Stimulated activated CD8-positive, alpha-beta memory T cell treated with anti-CD3 and anti-CD28 coated beads, Interleukin-4, amount 100 ng/mL, for 24 hours (primary cell): ENCODE data around the gene BMP8A.
"Not testable (repeated sequence)": the region's sequence is repeated elsewhere in the genome, so short reads cannot be mapped to it uniquely, and the experiment has no call there.

Experiments used
- DNase-seq: peaks from one replicate; pipeline ENCODE4 v3.0.0-alpha.2; 2020; ENCODE audit warnings: low read depth

Gene BMP8A

DNA sequence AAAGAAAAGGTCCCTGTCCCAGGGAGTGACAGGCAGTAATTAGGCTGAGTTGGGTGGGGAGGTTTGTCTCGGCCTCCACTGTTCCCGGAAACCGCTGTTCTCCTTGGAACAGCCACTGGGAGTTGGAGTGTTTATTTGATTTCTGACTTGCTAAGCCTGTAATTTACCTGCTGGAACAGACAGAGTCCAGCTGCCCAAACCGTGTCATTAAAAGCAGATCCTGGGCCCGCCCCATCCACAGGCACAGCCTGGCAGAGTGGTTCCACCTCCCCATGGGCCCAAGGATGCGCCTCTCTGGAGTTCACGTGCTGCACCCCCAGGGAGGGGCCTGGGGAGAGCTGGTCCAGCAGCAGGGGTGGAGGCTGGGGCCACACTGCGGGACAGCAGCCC, 35.7 kb downstream of the BMP8A start:
- DNase-seq: not testable (repeated sequence)

GRCh38 chr1:39528082-39528481, 36.6 kb downstream of the BMP8A start:
- DNase-seq: no peak

DNA sequence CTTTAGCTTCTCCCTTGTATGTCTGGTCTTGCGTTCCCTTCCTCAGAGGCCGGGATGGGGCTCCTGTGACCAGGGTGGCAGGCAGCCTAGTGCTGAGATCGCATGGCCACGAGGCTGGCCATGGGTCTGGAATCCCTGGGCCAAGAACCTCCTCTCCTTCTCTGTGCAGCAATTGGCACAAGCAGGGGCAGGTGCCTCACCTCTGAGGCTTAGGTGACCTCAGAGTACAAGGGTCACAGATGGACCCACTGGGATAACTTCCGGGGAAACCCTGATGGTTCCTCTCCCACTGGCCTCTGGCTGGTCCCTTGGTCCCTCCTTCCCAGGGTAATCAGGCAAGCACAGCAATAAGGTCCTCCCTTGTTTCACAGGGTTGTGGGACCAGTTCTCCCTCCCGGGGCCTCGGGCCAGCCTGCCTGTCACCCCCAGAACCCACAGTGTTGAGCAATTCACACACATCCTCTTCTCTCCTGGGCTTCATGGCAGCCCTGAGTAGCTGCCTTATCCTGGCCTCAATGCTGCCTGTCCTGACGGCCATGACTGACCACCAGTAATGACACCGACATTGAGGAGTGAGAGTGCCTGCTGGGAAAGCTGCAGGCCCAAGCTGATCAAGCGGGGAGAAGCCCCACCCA, 38.6 kb downstream of the BMP8A start:
- no peak for DNase-seq

DNA sequence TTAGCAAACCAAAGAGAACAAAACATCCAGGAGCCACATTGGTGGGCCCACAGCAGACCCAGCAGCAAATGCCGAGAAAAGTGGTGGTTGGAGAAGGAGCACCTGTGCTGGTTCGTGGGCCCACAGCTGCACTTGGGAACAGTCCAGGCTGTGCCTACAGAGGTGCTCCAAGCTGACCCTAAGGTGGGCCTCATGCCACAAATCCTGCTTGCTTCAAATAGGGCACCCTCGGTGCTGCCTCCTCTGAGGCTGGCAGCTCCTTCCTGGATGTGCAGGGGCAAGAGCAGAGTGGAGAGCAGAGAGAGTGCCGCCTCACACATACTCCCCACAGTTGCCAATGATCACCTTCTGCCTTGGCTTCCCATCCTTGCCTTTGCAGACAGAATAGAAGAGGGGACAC, 40.1 kb downstream of the BMP8A start:
- DNase-seq: no peak

DNA sequence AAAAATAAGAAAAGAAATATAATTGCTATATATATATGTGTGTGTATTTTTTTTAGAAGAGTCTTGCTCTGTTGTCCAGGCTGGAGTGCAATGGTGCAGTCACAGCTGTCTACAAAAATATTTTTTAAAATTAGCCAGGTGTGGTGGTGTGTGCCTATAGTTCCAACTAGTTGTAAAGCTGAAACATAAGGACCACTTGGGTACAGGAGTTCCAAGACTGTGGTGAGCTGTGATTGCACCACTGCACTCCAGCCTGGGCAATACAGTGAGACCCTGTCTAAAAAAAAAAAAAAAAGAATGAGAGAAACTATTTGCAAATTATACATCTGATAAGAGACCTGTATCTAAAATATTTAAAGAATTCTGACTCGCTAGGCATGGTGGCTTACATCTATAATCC, 42.0 kb downstream of the BMP8A start:
- no peak for DNase-seq

- no peak for DNase-seq
These were observed 47.3 kb downstream of the BMP8A start for GRCh38 chr1:39538531-39539251.

GRCh38 chr1:39539252-39539790, 47.9 kb downstream of the BMP8A start:
- DNase-seq: peak; percentile 22

- DNase-seq: no peak
These were observed 49.1 kb downstream of the BMP8A start for GRCh38 chr1:39540504-39541031.

DNA sequence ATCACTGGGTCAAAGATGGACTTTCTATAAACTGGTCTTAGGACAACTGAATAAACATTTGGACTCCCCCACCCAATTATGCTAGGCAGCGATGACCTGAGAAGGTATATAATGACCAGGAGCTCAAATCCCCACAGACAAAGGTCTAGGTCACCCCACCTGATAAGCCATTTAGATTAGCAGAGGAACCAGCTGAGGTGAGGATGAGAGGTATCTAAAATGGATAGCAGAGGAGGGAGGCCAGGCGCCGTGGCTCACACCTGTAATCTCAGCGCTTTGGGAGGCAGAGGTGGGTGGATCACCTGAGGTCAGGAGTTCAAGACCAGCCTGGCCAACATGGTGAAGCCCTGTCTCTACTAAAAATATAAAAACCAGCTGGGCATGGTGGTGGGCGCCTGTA, 51.5 kb downstream of the BMP8A start:
- DNase-seq: no peak

DNA sequence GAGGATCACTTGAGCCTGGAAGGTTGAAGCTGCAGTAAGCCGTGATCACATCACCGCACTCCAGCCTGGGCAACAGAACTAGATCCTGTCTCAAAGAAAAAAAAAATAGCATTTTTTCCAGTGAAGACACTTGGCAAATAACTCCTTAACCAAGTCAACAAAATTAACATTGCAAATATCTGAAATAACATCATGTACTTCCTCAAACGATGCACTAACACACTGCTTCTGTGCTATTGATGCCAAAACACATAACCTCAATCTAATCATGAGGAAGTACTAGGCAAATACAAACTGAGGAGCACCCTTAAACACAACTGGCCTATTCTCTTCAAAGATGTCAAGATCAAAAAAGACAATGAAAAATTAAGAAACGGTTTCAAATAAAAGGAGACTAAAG, 52.9 kb downstream of the BMP8A start:
- no peak for DNase-seq

DNA sequence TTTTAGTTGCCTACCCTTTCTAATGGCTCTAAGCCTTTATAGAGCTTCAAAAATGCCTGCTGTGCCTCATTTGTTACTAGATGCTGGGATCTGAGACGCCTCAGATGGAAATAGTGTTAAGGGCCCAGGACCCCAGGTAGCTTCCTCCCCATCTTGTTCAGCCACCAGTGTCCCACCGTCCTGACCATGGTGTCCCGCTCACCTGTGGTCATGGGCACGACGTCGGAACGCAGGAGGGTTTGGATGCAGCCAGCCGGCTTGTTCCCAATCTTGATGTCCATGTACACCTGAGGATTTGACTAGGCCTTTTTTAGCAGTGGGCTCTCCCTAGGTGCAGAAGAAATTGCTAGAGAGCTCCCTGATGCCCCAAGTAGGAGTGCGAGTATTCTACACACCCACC, 54.1 kb downstream of the BMP8A start:
- no peak for DNase-seq

GRCh38 chr1:39554277-39554676, 62.8 kb downstream of the BMP8A start:
- no peak for DNase-seq

DNA sequence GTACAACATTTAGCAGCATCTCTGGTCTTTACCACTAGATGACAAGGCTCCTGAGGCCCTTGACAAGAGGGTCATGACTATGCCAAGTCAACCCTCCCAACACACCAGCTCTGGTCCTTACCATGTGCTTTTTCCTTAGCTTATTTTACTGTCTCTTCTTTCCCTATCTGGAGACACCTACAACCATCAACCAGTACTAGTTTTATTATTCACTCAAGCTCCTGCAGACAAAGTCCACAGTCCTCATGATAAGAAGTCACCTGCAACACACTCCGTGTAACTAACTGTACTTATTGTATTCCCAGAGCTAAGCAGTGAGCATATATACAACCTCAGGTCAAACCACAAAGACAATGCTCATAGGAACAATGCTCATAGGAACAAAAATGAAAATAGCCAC, 69.8 kb downstream of the BMP8A start:
- DNase-seq: no peak

- no peak for DNase-seq
These were observed 71.5 kb downstream of the BMP8A start for GRCh38 chr1:39562886-39563285.

DNA sequence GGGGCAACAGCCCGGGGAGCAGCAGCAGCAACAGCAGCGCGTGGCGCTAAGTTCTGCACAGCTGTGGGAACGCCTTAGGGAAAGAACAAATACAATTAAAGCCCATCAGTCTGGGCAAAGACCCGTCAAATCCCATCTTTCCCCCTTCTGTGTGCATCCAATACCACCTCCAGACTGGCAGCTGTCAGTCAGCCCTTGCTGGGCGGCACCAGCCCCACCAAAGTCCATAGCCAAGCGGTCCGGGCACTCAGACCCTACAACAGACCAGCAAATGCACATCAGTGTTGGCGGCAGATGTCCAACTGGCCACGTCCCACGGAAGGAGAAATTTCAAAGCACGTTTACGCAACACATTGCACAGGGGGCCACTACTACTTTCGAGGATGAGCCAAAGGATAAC, 72.2 kb downstream of the BMP8A start:
- DNase-seq: no peak

DNA sequence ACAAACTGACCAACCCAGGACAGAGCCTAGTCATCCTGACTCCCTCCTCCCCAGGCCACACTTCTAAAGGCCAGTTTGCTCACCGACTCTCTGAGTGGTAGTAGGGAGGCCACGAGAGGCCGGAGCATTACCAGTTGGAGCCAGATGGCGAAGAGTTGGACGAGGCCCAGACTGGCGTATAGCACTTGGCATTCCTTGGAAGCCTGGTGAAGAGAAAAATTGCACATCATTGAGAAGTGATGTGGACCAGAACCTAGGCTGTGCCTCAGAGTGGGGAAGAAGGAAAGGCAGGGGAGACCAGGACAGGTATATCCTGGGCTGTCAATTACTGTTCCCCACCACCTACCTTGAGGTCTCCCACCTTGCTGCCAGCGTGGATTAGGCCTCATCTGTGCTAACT, 72.9 kb downstream of the BMP8A start:
- no peak for DNase-seq

- DNase-seq: no peak
These were observed 73.5 kb downstream of the BMP8A start for GRCh38 chr1:39564941-39565340.

DNA sequence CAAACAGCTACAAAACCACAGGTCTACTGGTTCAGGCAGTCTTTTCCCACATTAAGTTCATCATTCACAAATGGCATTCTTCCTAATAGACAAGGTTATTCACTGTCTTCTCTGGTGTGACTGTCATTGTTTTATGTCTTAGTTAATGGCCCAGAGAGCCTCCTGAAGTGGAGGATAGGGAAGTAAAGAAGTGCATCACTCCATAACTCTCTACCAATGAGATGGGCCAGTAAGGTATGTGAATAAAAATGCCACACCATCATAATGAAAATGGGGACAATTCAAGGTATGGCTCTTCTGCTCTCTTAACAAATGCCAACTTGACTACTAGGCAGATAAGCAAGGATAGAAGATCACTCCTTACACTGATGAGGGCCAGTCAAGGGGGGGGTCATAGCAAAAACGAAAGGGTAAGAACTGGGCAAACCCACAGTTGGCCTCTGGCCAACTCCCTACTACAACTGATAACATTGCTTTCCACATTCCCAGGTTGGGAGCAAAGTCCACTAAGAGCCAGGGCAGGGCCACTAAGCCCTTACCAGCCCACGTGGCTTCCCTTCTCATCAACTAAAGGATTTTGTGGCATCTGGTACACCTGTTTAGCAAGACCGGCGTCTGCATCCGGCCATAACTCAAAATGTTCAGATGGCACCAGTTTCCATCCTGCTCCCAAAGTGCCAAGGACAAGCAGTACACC, 75.2 kb downstream of the BMP8A start:
- no peak for DNase-seq

DNA sequence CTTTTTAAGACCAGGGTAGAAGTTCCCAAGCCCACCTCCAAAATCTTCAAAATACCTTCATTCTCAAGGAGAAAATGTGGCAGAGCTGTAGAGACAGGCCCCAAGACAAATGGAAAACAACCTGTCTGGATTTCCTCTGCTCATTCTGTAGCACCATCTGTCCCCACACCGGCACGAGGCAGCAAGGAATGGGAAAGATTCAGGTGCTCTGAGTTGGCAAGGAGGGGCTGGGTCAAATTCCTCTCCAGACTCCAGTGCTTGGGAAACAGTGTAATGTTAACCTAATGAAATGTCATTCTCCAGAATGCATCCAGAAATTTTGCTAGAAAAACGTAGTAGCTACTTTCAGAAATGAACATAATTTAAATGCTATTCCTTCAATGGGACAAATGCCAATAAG, 75.9 kb downstream of the BMP8A start:
- no peak for DNase-seq

DNA sequence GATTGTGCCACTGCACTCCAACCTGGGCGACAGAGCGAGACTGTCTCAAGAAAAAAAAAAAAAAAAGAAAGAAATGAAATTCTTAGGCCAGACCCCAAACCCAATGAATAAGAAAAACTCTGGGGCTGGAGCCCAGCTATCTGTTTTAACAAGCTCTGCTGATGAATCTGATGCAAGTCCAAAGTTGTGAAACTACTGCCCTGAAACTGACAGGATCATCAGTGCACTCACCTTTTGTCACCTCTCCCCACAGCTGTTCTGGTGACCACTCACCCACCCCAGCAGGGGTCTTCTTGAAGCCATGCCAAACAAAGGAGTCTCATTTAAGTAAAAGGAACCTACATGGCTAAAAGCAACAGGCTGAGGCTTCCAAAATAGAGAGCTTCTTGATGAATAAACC, 76.8 kb downstream of the BMP8A start:
- no peak for DNase-seq

DNA sequence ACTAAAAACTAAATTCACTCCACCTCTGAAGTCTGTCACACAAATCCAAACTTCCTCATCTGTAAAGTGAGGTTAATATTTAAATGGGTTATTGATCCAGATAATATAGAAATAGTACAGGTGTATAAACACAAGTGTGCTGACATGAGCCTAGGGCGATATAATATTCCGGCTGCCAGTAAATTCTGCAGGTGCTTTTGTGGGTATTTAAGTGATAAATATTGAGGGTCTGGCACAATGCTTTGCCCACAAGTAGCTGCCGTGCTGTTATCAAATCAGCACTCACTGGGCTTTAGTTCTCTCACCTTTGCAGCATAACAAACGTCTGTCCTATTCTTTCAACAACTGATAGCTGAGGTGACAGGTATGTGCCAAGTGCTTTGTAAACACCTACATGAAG, 77.6 kb downstream of the BMP8A start:
- DNase-seq: no peak

- no peak for DNase-seq
These were observed 79.2 kb downstream of the BMP8A start for GRCh38 chr1:39570477-39571177.

- DNase-seq: no peak
These were observed 79.7 kb downstream of the BMP8A start for GRCh38 chr1:39571178-39571483.
